ENCODE measurements around the gene SCAPER.
"Not testable (repeated sequence)": the region's sequence is repeated elsewhere in the genome, so short reads cannot be mapped to it uniquely, and the experiment has no call there.

SCAPER gene

GRCh38 chr15:76309601-76310330 is 595.4 kb downstream of the SCAPER start:
- no peak for DNase-seq

DNA sequence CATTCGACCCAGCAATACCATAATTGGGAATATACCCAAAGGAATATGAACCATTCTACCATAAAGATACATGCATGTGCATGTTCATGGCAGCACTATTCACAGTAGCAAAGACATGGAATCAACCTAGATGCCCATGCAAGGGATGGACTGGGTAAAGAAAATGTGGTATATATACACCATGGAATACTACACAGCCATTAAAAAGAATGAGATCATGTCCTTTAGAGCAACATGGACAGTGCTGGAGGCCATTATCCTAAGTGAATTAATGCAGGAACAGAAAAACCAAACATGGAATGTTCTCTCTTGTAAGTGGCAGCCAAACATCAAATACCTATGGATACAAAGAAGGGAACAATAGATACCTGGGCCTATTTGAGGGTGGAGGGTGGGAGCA is 601.2 kb downstream of the SCAPER start:
- no peak for DNase-seq

DNA sequence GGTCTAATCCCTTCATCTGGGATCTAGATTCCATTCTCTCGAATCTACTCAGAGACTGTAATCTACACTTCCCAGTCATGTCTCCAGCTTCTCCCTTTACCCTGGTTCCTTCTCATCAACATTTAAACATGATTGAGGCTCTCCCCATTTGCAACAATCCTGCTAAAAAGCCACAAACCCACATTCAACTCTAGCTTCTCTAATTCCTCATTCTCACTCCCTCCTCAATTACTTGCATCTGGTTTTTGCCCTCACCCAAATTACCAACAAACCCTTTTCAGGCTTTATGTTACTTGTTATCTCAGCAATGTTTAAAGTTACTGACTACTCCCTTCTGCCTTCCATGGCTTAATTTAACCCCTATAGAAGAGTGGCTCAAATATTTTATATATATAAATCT is 605.4 kb downstream of the SCAPER start:
- DNase-seq, result peak; percentile 47 to 57

DNA sequence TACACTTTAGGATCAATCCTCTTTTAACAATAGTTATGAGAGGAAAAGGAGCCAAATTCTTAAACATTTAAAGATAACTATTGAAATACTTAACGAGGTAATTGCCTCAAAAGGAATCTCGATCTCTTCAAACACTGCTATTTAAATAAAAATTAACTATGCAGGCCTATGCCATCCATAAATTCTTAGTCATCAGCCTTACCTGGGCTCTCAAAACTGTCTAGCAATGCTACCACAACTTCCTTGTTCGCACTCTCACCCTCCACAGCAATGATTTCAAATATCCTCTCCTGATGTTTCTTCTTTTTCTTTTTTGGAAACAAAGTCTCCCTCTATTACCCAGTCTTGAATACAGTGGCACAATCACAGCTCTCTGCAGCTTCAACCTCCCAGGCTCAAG is 606.2 kb downstream of the SCAPER start:
- DNase-seq, result no peak

DNA sequence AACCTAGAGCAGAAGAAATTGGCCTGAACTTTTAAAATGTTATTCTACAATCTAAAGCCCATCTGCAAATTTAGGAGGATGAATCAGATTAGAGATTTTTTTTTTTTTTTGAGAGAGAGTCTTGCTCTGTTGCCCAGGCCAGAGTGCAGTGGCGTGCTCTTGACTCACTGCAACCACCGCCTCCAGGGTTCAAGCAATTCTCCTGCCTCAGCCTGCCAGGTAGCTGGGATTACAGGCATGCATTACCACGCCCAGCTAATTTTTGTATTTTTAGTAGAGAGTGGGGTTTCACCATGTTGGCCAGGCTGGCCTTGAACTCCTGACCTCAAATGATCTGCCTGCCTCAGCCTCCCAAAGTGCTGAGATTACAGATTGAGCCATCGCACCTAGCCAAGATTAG is 607.2 kb downstream of the SCAPER start:
- DNase-seq, result not testable (repeated sequence)
